GM23338 (cell line): Measurements from ENCODE around the gene UVSSA. TPM values are rescaled to one million over a fixed set of nuclear protein-coding genes. Genes with fewer than 3 reads are reported as not detected.
"Not testable (repeated sequence)": the region's sequence is repeated elsewhere in the genome, so short reads cannot be mapped to it uniquely, and the experiment has no call there.

Experiments
- ATAC-seq: fragments of 200-7000 bp; cut with Tn5 transposase; 3 replicates; pipeline ENCODE4 v1.9.1; 2020
- DNase-seq: peaks from one replicate; pipeline ENCODE4 v3.0.0-alpha.2; 2015; ENCODE audit warnings: low spot score
- H2AFZ ChIP-seq: fragments of 200-600 bp; sonication (generic); 2 replicates; pipeline ENCODE4 v1.8.0; 2016; ENCODE audit warnings: antibody characterized with exemption, mild to moderate bottlenecking, moderate library complexity
- H3F3A ChIP-seq: fragments of 200-600 bp; sonication (generic); replicated peaks from 2 replicates; pipeline ENCODE4 v1.8.0; 2017; ENCODE audit warnings: antibody characterized with exemption, mixed run types, low read depth
- H3K27ac ChIP-seq: fragments of 200-600 bp; sonication (generic); 2 replicates; pipeline ENCODE4 v1.6.1; 2016; ENCODE audit warnings: low read depth
- H3K27me3 ChIP-seq: fragments of 200-600 bp; sonication (generic); 2 replicates; pipeline ENCODE4 v1.8.0; 2016; ENCODE audit warnings: mild to moderate bottlenecking, mixed run types, moderate library complexity; ENCODE audit not compliant: insufficient read depth
- H3K36me3 ChIP-seq: fragments of 200-600 bp; sonication (generic); 2 replicates; pipeline ENCODE4 v1.8.0; 2016; ENCODE audit warnings: mild to moderate bottlenecking; ENCODE audit not compliant: insufficient read depth
- H3K4me1 ChIP-seq: fragments of 200-600 bp; sonication (generic); 2 replicates; pipeline ENCODE4 v1.8.0; 2016; ENCODE audit warnings: mild to moderate bottlenecking, moderate library complexity; ENCODE audit not compliant: insufficient read depth
- H3K4me2 ChIP-seq: fragments of 200-600 bp; sonication (generic); 2 replicates; pipeline ENCODE4 v1.7.1; 2017; ENCODE audit warnings: mixed run types
- H3K4me3 ChIP-seq: fragments of 200-600 bp; sonication (generic); 2 replicates; pipeline ENCODE4 v1.6.1; 2016; ENCODE audit warnings: mixed run types
- H3K79me2 ChIP-seq: fragments of 200-600 bp; sonication (generic); replicated peaks from 2 replicates; pipeline ENCODE4 v1.8.0; 2017; ENCODE audit warnings: mild to moderate bottlenecking; ENCODE audit not compliant: insufficient read depth
- H3K9me2 ChIP-seq: fragments of 200-600 bp; sonication (generic); 2 replicates; pipeline ENCODE4 v1.8.0; 2017; ENCODE audit not compliant: insufficient read depth
- H4K20me1 ChIP-seq: fragments of 200-600 bp; sonication (generic); replicated peaks from 2 replicates; pipeline ENCODE4 v1.8.0; 2017; ENCODE audit warnings: mild to moderate bottlenecking; ENCODE audit not compliant: insufficient read depth
- H3K27ac Mint-ChIP-seq: 2 replicates; pipeline ENCODE4 v1.8.0; 2020; ENCODE audit warnings: inconsistent platforms, mild to moderate bottlenecking, moderate library complexity, mixed read lengths
- H3K27me3 Mint-ChIP-seq: 3 replicates; pipeline ENCODE4 v1.8.0; 2022; ENCODE audit warnings: low read depth, mild to moderate bottlenecking, moderate library complexity, mixed read lengths, inconsistent platforms; ENCODE audit not compliant: insufficient read depth, poor library complexity
- H3K36me3 Mint-ChIP-seq: 3 replicates; pipeline ENCODE4 v1.8.0; 2021; ENCODE audit warnings: low read depth, mild to moderate bottlenecking, inconsistent platforms, moderate library complexity, mixed read lengths
- H3K4me1 Mint-ChIP-seq: 3 replicates; pipeline ENCODE4 v1.8.0; 2020; ENCODE audit warnings: mild to moderate bottlenecking, inconsistent platforms, mixed read lengths
- H3K4me3 Mint-ChIP-seq: 3 replicates; pipeline ENCODE4 v1.8.0; 2021; ENCODE audit warnings: moderate library complexity, mild to moderate bottlenecking, inconsistent platforms, mixed read lengths
- H3K9me3 Mint-ChIP-seq: 3 replicates; pipeline ENCODE4 v1.8.0; 2020; ENCODE audit warnings: moderate library complexity, mild to moderate bottlenecking, inconsistent platforms, mixed read lengths
- CREB1 ChIP-seq: fragments of 250-450 bp; sonication (Bioruptor Pico); IDR thresholded peaks from 2 replicates; pipeline ENCODE4 v1.5.0; 2020; ENCODE audit warnings: low read depth, mild to moderate bottlenecking, moderate library complexity
- CTCF ChIP-seq, 2 experiments: fragments of 200-600 bp in 1 of 2; sonication (generic) in 1 of 2; conservative IDR thresholded peaks; 2 replicates each; pipeline versions ENCODE4 v1.5.1 to v1.6.1; 2016 to 2017; ENCODE audit warnings: antibody characterized with exemption in 2 of 2, low read depth in 2 of 2, mild to moderate bottlenecking in 2 of 2, moderate library complexity in 1 of 2
- EZH2 ChIP-seq: fragments of 200-600 bp; sonication (generic); IDR thresholded peaks from one replicate; pipeline ENCODE4 v1.8.0; 2017; ENCODE audit warnings: antibody characterized with exemption, mild to moderate bottlenecking, low read depth; ENCODE audit not compliant: unreplicated experiment
- JUNB ChIP-seq: IDR thresholded peaks from one replicate; pipeline ENCODE4 v1.6.1; 2016; ENCODE audit warnings: antibody characterized with exemption; ENCODE audit not compliant: unreplicated experiment
- POLR2AphosphoS5 ChIP-seq: IDR thresholded peaks from 2 replicates; pipeline ENCODE4 v1.6.1; 2016; ENCODE audit warnings: antibody characterized with exemption, low read depth
- REST ChIP-seq: IDR thresholded peaks from one replicate; pipeline ENCODE4 v1.6.1; 2018; ENCODE audit warnings: antibody characterized with exemption; ENCODE audit not compliant: unreplicated experiment
- STAT1 ChIP-seq: IDR thresholded peaks from one replicate; pipeline ENCODE4 v1.6.1; 2016; ENCODE audit warnings: antibody characterized with exemption; ENCODE audit not compliant: unreplicated experiment
- ZNF114 ChIP-seq: fragments of 250-450 bp; sonication (Bioruptor Pico); IDR thresholded peaks from 2 replicates; pipeline ENCODE4 v1.5.0; 2020; ENCODE audit warnings: mild to moderate bottlenecking, moderate library complexity
- ZNF331 ChIP-seq: fragments of 250-450 bp; sonication (Bioruptor Pico); IDR thresholded peaks from 2 replicates; pipeline ENCODE4 v1.5.0; 2020; ENCODE audit warnings: low read depth, mild to moderate bottlenecking, moderate library complexity
- polyA plus RNA-seq: library from polyadenylated mRNA; unstranded; fragments of >200 nt; fragmentation: Nextera tagmentation; extraction: Ambion mirVana; gene quantifications from 2 replicates; pipeline ENCODE4 v1.2.1, GENCODE V29; 2016
- total RNA-seq: library from RNA; depleted of rRNA; stranded (reverse); fragments of >200 nt; shearing (Covaris generic); gene quantifications from 2 replicates; pipeline ENCODE4 v1.2.3, GENCODE V29; 2014
- TF ChIP-seq, protein P1 (sequence below): fragments of 250-450 bp; sonication (Bioruptor Pico); IDR thresholded peaks from 2 replicates; pipeline ENCODE4 v1.5.0; 2020; ENCODE audit warnings: mild to moderate bottlenecking, moderate library complexity

Gene UVSSA
- total and polyA plus RNA-seq, 2 experiments from 2014 or later, result 6.5 to 27.7 TPM

DNA sequence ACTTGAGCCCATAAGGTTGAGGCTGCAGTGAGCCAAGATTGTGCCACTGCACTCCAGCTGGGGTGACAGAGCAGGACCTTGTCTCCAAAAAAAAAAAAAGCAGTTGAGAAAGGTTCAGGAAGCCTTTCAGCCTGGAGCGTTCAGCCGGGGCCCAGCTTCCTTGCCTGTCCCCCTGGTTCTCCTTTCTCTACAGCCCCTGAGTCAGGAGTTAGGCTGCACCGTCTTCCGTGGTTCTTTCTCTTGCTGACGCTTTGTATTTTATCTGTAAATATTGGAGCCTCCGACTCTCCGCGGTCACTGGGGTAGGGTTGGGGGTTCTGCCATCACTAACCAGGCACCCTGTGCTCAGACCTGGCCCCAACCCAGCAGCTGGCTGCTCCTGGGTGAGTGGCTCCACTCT lies 13.8 kb upstream of the UVSSA start:
- Histone ChIP-seq H3K79me2 (0 out of 2 replicates have a peak, but pooled peaks cover 8% of the 10 kb centered on the region), H3K36me3 (no peaks in the 10 kb centered on the region), H3K27ac (no peak overlapping the region), H3K4me2 (no peak overlapping the region), H3K27me3 (no peaks in the 10 kb centered on the region), H2AFZ (no peak overlapping the region), H3F3A (no peaks in the 10 kb centered on the region), H3K9me2 (no peaks in the 10 kb centered on the region), H4K20me1 (no peaks in the 10 kb centered on the region; the same call in 1 of the 2 replicates), H3K4me1 (no peaks in the 10 kb centered on the region), H3K4me3 (no peak overlapping the region)
- no peak for TF ChIP-seq REST
- no peak for TF ChIP-seq EZH2
- TF ChIP-seq CREB1 (CRISPR knock-in tag), result no peak
- TF ChIP-seq ZNF114 (CRISPR knock-in tag), result no peak
- TF ChIP-seq, protein P1, sequence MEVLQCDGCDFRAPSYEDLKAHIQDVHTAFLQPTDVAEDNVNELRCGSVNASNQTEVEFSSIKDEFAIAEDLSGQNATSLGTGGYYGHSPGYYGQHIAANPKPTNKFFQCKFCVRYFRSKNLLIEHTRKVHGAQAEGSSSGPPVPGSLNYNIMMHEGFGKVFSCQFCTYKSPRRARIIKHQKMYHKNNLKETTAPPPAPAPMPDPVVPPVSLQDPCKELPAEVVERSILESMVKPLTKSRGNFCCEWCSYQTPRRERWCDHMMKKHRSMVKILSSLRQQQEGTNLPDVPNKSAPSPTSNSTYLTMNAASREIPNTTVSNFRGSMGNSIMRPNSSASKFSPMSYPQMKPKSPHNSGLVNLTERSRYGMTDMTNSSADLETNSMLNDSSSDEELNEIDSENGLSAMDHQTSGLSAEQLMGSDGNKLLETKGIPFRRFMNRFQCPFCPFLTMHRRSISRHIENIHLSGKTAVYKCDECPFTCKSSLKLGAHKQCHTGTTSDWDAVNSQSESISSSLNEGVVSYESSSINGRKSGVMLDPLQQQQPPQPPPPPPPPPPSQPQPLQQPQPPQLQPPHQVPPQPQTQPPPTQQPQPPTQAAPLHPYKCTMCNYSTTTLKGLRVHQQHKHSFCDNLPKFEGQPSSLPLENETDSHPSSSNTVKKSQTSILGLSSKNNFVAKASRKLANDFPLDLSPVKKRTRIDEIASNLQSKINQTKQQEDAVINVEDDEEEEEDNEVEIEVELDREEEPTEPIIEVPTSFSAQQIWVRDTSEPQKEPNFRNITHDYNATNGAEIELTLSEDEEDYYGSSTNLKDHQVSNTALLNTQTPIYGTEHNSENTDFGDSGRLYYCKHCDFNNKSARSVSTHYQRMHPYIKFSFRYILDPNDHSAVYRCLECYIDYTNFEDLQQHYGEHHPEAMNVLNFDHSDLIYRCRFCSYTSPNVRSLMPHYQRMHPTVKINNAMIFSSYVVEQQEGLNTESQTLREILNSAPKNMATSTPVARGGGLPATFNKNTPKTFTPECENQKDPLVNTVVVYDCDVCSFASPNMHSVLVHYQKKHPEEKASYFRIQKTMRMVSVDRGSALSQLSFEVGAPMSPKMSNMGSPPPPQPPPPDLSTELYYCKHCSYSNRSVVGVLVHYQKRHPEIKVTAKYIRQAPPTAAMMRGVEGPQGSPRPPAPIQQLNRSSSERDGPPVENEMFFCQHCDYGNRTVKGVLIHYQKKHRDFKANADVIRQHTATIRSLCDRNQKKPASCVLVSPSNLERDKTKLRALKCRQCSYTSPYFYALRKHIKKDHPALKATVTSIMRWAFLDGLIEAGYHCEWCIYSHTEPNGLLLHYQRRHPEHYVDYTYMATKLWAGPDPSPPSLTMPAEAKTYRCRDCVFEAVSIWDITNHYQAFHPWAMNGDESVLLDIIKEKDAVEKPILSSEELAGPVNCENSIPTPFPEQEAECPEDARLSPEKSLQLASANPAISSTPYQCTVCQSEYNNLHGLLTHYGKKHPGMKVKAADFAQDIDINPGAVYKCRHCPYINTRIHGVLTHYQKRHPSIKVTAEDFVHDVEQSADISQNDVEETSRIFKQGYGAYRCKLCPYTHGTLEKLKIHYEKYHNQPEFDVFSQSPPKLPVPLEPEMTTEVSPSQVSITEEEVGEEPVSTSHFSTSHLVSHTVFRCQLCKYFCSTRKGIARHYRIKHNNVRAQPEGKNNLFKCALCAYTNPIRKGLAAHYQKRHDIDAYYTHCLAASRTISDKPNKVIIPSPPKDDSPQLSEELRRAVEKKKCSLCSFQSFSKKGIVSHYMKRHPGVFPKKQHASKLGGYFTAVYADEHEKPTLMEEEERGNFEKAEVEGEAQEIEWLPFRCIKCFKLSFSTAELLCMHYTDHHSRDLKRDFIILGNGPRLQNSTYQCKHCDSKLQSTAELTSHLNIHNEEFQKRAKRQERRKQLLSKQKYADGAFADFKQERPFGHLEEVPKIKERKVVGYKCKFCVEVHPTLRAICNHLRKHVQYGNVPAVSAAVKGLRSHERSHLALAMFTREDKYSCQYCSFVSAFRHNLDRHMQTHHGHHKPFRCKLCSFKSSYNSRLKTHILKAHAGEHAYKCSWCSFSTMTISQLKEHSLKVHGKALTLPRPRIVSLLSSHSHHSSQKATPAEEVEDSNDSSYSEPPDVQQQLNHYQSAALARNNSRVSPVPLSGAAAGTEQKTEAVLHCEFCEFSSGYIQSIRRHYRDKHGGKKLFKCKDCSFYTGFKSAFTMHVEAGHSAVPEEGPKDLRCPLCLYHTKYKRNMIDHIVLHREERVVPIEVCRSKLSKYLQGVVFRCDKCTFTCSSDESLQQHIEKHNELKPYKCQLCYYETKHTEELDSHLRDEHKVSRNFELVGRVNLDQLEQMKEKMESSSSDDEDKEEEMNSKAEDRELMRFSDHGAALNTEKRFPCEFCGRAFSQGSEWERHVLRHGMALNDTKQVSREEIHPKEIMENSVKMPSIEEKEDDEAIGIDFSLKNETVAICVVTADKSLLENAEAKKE (CRISPR knock-in tag), result no peak
- TF ChIP-seq CTCF (conservative IDR thresholded peaks at IDR 0.05; ENCODE audit: low read depth in 2 of 2), result no peak
- no peak for TF ChIP-seq POLR2AphosphoS5
- no peak for TF ChIP-seq ZNF331 (CRISPR knock-in tag)
- TF ChIP-seq STAT1, result no peak
- no peak for TF ChIP-seq JUNB
- no peaks in the 10 kb centered on the region; the same call in 2 of the 3 replicates for H3K9me3 Mint-ChIP-seq
- peaks cover 49% of the 10 kb centered on the region for H3K36me3 Mint-ChIP-seq
- no peak for DNase-seq
- H3K27ac Mint-ChIP-seq, result no peak overlapping the region
- H3K27me3 Mint-ChIP-seq, result peaks cover 11% of the 10 kb centered on the region
- no peak overlapping the region for H3K4me3 Mint-ChIP-seq
- ATAC-seq, result no peak
- no peaks in the 10 kb centered on the region for H3K4me1 Mint-ChIP-seq

- Mint-ChIP-seq H3K36me3 (peaks cover 52% of the 10 kb centered on the region), H3K27me3 (peaks cover 11% of the 10 kb centered on the region)
- not testable (repeated sequence) for H3K9me3 Mint-ChIP-seq, H3K27ac ChIP-seq, H3K27me3 ChIP-seq, H3F3A ChIP-seq, H3K4me1 ChIP-seq, H3K4me3 ChIP-seq, H3K9me2 ChIP-seq, DNase-seq, H3K36me3 ChIP-seq, H3K4me2 ChIP-seq, H4K20me1 ChIP-seq, H3K79me2 ChIP-seq, H3K4me3 Mint-ChIP-seq, ATAC-seq, H3K27ac Mint-ChIP-seq, H3K4me1 Mint-ChIP-seq, H2AFZ ChIP-seq
Measured at GRCh38 chr4:1333851-1334578, 13.0 kb upstream of the UVSSA start.
